Uterus (tissue), 4 donors: Measurements from ENCODE around the gene AGPAT4. TPM values are rescaled to one million over a fixed set of nuclear protein-coding genes. Genes with fewer than 3 reads are reported as not detected.

Source experiments
- DNase-seq, 2 donors: peaks; one replicate each; pipeline ENCODE4 v3.0.0-alpha.2; 2019 to 2020
- H3K27ac ChIP-seq, 2 donors: fragments of 200-600 bp; sonication (generic); 1 replicate in 1 of 2; 2 replicates in 1 of 2; pipeline ENCODE4 v1.5.1; 2016 to 2018
- H3K27me3 ChIP-seq, 2 donors: fragments of 200-600 bp; sonication (generic); one replicate each; pipeline ENCODE4 v1.5.1; 2018 to 2019; ENCODE audit warnings: control low read depth in 1 of 2
- H3K36me3 ChIP-seq, 2 donors: fragments of 200-600 bp; sonication (generic); one replicate each; pipeline ENCODE4 v1.5.1; 2019; ENCODE audit warnings: control low read depth in 1 of 2
- H3K4me1 ChIP-seq, 2 donors: fragments of 200-600 bp; sonication (generic); one replicate each; pipeline ENCODE4 v1.5.1; 2018 to 2019; ENCODE audit warnings: control low read depth in 1 of 2
- H3K4me3 ChIP-seq, 2 donors: fragments of 200-600 bp; sonication (generic); 1 replicate in 1 of 2; 2 replicates in 1 of 2; pipeline ENCODE4 v1.5.1; 2018 to 2019; ENCODE audit warnings: mild to moderate bottlenecking in 1 of 2
- H3K9me3 ChIP-seq, 2 donors: fragments of 200-600 bp; sonication (generic); one replicate each; pipeline ENCODE4 v1.5.1; 2019; ENCODE audit warnings: control low read depth in 1 of 2
- POLR2A ChIP-seq, 2 donors: fragments of 450-650 bp; IDR thresholded peaks; one replicate each; pipeline ENCODE4 v1.6.1; 2016; ENCODE audit warnings: antibody characterized with exemption in 2 of 2, mild to moderate bottlenecking in 1 of 2, moderate library complexity in 1 of 2
- intact Hi-C: fragments of 100-400 bp; cut with DNase I; formaldehyde crosslinking; loops from one replicate; pipeline ENCODE4 v1.15.1; 2023; ENCODE audit warnings: low total_unique reads
- total RNA-seq, 4 donors: library from RNA; depleted of rRNA in 3 of 4; stranded (reverse); fragments of >200 nt in 3 of 4; gene quantifications; one replicate each; pipeline versions ENCODE4 v1.1.0 to v1.2.4, GENCODE V29; 2014 to 2023
- TF ChIP-seq, protein P1 (sequence below), 4 experiments: fragments of 200-600 bp in 2 of 4; fragments of 450-650 bp in 2 of 4; sonication (generic) in 2 of 4; IDR thresholded peaks; one replicate each; pipeline ENCODE4 v1.5.1; 2016 to 2019; ENCODE audit warnings: antibody characterized with exemption in 4 of 4, mild to moderate bottlenecking in 2 of 4, moderate library complexity in 1 of 4
- donor health status: DM: yes; HTN: yes; CAD: no.

The AGPAT4 gene
- total RNA-seq, 4 donors from 2014 or later, result 2.9 to 18.1 (median 15.1) TPM

DNA sequence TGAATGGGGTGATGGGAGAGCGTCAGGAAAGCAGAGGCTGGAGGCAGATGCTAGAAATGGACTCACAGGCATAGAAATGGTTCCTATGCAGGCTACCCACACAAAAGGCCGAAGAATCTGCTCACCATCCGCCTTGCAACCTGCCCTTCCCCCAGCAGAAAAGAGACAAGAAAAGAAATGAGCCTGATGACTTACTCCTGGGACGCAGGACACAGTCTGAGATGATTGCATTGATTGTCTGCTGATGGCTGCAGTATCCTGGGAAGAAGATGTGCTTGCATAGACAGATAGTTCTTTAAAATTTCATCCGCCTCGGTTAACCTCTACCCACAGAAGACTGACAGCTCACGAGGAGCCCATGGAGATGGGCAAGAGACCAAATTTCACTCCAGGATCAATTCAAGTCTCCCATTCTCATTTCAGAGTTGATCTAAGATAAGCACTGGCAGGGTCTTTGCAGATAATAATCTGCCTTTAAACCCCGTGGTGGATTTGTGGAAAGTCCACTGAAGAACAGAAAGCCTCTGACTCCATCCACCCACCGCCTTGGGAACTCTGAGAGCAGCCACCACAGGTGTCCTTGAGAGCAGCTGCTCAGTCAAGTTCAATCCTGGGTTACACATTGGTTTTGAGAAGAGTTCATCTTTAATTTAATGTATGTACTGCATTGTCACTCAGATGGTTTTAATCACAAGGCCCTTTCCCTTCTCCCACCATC is 7.2 kb downstream of the AGPAT4 start:
- Histone ChIP-seq H3K4me1 (no peaks in the 10 kb centered on the region), H3K27ac (no peak overlapping the region), H3K36me3 (no peaks in the 10 kb centered on the region), H3K27me3 (no peaks in the 10 kb centered on the region), H3K4me3 (no peak overlapping the region), H3K9me3 (no peaks in the 10 kb centered on the region)
- DNase-seq, result no peak
- intact Hi-C loops, result no loop called here
- TF ChIP-seq POLR2A (IDR thresholded peaks at IDR 0.05), result no peak
- TF ChIP-seq, protein P1, sequence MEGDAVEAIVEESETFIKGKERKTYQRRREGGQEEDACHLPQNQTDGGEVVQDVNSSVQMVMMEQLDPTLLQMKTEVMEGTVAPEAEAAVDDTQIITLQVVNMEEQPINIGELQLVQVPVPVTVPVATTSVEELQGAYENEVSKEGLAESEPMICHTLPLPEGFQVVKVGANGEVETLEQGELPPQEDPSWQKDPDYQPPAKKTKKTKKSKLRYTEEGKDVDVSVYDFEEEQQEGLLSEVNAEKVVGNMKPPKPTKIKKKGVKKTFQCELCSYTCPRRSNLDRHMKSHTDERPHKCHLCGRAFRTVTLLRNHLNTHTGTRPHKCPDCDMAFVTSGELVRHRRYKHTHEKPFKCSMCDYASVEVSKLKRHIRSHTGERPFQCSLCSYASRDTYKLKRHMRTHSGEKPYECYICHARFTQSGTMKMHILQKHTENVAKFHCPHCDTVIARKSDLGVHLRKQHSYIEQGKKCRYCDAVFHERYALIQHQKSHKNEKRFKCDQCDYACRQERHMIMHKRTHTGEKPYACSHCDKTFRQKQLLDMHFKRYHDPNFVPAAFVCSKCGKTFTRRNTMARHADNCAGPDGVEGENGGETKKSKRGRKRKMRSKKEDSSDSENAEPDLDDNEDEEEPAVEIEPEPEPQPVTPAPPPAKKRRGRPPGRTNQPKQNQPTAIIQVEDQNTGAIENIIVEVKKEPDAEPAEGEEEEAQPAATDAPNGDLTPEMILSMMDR (IDR thresholded peaks at IDR 0.05), result no peak

DNA sequence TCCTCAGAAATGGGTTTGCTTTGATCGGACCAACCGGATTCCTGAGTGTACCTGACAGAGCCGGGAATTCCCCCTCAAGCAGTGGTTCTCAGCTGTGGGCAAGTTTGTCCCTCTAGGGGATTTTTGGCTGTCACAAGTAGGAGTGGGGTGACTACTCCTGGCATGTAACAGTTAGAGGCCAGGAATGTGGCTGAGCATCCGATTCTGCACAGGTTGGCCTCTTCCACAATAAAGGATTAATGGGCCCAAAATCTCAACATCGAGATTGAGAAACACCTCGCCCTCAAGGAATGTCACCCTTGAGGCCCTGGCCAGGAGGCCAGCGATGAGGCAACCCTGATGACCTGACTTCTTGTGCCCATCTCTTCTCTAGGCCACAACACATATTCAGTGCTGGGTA is 7.9 kb downstream of the AGPAT4 start:
- Histone ChIP-seq H3K36me3 (no peaks in the 10 kb centered on the region), H3K4me3 (no peak overlapping the region), H3K9me3 (no peaks in the 10 kb centered on the region), H3K27me3 (no peaks in the 10 kb centered on the region), H3K4me1 (no peaks in the 10 kb centered on the region), H3K27ac (no peak overlapping the region)
- TF ChIP-seq, protein P1 (IDR thresholded peaks at IDR 0.05), result no peak
- no peak for TF ChIP-seq POLR2A (IDR thresholded peaks at IDR 0.05)
- no peak for DNase-seq
- intact Hi-C loops, result no loop called here

DNA sequence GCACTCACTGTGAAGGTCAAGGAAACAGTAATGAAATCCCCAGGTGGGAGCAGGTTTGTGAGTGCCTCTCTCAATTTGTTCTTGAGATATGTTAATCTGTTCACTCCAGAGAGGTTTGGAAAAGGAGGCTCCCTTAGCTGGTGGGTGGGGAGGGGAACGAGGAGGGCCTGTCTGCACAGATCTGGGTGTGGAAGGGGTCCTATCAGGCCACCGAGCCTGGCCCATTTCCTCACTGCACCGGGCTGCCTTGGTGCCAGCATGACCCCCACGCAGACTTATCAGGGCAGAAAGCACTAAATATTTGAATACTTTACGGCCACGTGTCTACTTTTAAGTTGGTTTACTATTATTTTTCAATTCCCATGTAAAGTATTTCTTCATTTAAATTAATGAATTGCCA is 8.3 kb downstream of the AGPAT4 start:
- no peak for DNase-seq
- Histone ChIP-seq H3K36me3 (no peaks in the 10 kb centered on the region), H3K27me3 (no peaks in the 10 kb centered on the region), H3K9me3 (no peaks in the 10 kb centered on the region), H3K27ac (no peak overlapping the region), H3K4me3 (no peak overlapping the region), H3K4me1 (no peaks in the 10 kb centered on the region)
- TF ChIP-seq POLR2A (IDR thresholded peaks at IDR 0.05), result no peak
- TF ChIP-seq, protein P1 (IDR thresholded peaks at IDR 0.05), result no peak
- intact Hi-C loops, result no loop called here

DNA sequence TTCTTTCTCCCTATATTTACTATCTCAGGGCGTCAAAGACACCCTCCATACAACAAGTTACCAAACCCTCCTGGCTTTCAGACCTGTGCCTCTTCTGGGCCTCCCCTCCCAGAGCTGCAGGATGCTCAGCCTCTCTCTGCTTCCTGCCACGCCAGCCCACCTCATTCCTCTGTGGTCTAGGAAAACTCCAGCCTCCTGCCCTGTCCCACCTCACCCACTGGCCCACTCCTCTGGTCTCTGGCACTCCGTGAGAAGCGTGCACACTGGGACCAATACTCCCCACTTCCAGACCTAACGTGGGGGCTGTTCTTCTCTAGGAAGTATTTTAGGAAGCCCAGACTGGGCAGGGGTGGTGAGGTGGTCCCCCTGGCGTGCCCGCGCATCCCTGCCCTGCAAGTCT is 9.7 kb downstream of the AGPAT4 start:
- H3K27me3 ChIP-seq, result no peaks in the 10 kb centered on the region
- no peaks in the 10 kb centered on the region for H3K9me3 ChIP-seq
- no peaks in the 10 kb centered on the region for H3K4me1 ChIP-seq
- no peak overlapping the region for H3K4me3 ChIP-seq
- no peak overlapping the region for H3K27ac ChIP-seq
- DNase-seq, result no peak
- intact Hi-C loops, result no loop called here
- H3K36me3 ChIP-seq, result no peaks in the 10 kb centered on the region
- no peak for TF ChIP-seq POLR2A (IDR thresholded peaks at IDR 0.05)
- TF ChIP-seq, protein P1 (IDR thresholded peaks at IDR 0.05), result no peak

DNA sequence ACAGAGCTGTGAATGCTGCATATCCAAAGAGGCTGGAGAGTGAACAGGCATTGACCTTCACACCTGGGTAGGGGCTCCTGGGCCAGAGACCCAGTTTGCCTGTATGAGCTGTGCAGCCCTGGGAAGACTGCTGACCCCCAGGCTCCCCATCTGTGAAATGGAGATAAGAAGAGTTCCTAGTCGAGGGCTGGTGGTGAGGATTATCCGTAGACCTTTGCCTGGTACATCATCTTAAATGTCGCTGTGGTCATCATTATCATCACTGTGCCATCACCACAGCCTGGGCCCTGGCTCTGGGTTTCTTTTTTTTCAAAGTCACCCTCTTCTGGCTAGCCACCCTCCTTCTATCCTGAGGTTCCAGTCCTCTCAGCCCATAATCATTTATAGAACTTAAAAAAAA is 12.0 kb downstream of the AGPAT4 start:
- Histone ChIP-seq H3K27me3 (no peaks in the 10 kb centered on the region), H3K9me3 (no peaks in the 10 kb centered on the region), H3K27ac (no peak overlapping the region), H3K4me3 (no peak overlapping the region), H3K36me3 (no peaks in the 10 kb centered on the region), H3K4me1 (no peaks in the 10 kb centered on the region)
- TF ChIP-seq, protein P1 (IDR thresholded peaks at IDR 0.05), result no peak
- no peak for TF ChIP-seq POLR2A (IDR thresholded peaks at IDR 0.05)
- intact Hi-C loops, result no loop called here
- no peak for DNase-seq
